NCI-H2171 (cell line): ENCODE measurements around the gene TMED1.
"Not testable (repeated sequence)": the region's sequence is repeated elsewhere in the genome, so short reads cannot be mapped to it uniquely, and the experiment has no call there.

ENCODE experiments used
- DNase-seq: peaks from one replicate; lab custom pipeline; 2025; lab: John Stamatoyannopoulos, UW

TMED1 gene, protein sequence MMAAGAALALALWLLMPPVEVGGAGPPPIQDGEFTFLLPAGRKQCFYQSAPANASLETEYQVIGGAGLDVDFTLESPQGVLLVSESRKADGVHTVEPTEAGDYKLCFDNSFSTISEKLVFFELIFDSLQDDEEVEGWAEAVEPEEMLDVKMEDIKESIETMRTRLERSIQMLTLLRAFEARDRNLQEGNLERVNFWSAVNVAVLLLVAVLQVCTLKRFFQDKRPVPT

GRCh38 chr19:10835754-10836478 lies at the start of gene TMED1:
TSS of gene TMED1 (minus strand) at chr19:10836212. CDS start at chr19:10836191, 21 bp downstream.
- peak; percentile 99 for DNase-seq

DNA sequence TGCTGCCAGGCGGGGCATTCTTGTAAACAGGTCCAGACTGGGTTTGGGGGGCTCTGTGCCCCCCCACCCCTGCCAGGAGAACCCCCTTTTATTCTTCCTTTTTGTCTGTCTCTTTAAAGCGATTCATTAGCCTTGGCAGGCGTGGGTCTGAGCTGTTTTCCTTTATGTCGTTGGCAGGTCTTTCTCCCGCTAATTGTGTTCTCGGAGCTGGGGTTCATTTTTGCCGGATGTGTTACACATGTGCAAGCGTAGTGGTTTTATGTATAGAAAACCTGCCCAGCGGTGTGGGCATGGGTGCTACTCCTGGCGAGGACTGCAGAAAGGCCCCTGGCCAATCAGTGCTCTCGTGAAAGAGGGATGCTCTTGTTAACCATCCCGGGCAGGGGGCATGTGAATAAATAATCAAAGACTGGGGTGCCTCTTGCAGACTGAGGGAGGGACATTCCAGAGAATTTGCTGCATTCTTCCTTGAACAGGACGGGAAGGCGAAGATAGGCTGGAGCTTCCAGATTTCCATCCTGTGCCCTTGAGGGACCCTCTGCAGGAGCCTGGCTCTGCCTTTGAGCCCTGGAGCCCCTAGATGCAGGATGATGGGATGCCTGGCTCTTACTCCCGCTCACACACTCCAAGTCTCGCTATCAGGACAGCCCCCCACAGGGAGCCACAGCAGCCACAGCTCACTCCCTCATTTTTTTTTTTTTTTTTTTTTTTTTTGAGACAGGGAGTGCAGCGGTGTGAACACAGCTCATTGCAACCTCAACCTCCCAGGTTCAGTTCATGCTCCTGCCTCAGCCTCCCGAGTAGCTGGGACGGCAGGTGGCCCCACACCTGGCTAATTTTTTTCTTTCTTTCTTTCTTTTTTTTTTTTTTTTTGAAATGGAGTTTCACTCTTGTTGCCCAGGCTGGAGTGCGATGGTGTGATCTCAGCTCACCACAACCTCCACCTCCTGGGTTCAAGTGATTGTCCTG lies 49.5 kb upstream of the TMED1 start:
- no peak for DNase-seq

GRCh38 chr19:10884274-10884673 lies 48.3 kb upstream of the TMED1 start:
- no peak for DNase-seq

- no peak for DNase-seq
Observed at GRCh38 chr19:10882108-10882457, 46.1 kb upstream of the TMED1 start.

- no peak for DNase-seq
Observed at GRCh38 chr19:10881403-10882107, 45.5 kb upstream of the TMED1 start.

DNA sequence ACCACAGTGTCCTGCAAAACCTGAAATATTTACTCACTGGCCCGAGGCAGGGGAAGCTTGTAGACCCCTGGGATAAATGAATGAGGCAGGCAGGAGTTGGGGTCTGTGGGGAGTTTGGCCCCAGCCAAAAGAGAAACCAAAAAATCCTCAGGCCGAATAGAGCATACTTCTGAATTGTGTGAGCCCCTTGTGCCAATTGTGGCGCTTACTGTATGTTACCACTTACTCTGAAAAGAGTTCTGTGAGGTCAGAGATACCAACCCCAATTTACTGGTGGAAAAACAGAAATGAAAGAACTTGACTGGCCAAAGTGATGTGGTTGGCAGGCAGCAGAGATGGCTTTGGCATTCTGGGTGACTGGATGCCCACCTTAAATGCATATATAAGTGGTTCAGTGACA lies 42.2 kb upstream of the TMED1 start:
- no peak for DNase-seq

DNA sequence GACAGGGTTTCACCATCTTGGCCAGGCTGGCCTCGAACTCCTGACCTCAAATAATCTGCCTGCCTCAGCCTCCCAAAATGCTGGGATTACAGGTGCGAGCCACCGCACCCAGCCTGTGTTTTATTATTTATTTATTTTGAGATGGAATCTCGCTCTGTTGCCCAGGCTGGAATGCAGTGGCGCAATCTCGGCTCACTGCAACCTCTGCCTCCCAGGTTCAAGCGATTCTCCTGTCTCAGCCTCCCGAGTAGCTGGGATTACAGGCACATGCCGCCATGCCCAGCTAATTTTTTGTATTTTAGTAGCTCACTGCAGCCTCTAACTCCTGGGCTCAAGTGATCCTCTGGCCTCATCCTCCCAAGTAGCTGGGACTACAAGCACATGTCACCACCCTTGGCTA lies 41.6 kb upstream of the TMED1 start:
- not testable (repeated sequence) for DNase-seq

DNA sequence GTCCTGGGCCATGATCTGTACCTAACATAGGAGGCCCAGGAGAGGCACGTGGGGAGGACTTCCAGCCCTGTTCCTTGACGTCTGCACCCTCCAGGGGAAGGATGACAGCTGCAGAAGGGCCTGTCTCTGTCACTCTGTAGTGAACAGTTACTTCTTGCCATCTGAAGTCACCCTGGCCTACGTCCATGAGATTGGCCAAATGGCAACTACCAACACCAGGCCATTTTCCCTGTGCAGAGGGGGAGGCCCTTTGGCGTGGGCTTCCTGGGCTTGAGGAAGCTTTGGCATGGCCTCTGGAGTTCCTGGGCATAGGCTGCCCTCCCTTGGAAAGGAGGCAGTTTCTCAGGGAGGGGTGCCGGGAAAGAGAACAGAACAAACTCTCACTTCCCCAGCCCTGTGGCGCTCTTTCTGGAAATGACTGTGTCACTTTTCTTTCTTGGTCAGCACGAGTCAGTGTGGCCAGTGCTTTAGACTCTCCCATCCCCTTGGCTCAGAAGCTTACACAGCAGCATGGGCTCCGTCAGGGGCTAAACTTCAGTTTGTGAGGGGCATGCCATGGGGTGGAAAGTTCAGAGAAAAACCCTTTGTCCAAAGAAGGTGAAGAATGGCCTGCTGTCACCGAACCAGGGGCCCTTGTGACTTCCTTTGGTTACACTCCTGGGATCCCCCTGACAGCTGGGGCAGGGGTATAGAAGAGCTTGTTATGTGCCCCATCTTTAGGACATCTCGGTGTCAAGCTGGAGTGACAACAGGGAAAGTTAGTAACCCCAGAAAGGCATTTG lies 40.6 kb upstream of the TMED1 start:
- no peak for DNase-seq

DNA sequence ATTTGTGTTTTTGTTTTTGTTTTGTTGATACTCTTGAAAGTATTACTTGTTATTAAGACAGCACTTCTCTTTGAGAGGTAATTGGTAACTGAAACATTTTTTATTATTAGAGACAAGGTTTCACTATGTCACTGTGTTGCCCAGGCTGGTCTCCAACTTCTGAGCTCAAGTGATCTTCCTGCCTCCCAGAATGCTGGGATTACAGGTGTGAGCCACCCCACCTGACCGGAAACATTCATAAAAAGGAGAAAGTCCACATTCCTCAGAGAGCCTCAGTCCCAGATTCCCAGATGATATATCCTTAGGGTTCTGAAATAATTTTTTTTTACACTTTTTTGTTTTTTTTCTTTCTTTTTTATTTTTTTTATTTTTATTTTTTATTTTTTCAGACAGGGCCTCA lies 38.0 kb upstream of the TMED1 start:
- no peak for DNase-seq

GRCh38 chr19:10872546-10873107 lies 36.6 kb upstream of the TMED1 start:
- no peak for DNase-seq

GRCh38 chr19:10871711-10872545 lies 35.9 kb upstream of the TMED1 start:
- no peak for DNase-seq

GRCh38 chr19:10870955-10871603 lies 35.1 kb upstream of the TMED1 start, which contains the start of gene CARM1:
TSS of gene CARM1 (plus strand) at chr19:10871553. CDS start at chr19:10871703, 150 bp downstream.
- peak; percentile 96 for DNase-seq

DNA sequence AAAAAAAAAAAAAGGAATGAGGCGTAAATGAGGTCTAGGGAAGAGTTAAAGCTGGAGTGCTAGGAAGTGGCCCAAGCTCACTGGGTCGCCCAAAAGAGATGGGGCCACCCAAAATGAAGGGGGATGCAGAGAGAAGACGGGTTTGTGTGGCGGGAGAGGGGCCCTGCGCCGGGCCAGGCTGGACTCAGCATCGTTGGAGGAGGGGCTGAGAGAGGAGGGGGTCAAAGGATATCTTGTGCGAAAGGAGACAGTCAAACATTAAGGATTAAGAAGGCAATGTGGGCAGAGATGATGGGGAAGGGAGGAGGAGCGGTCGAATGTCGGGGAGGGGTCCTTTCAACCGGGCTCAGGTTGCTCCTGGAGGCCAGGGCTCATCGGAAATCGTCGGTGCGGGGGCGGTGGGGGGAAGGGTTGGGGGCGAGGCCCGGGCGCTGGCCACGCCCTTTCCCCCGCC lies 34.5 kb upstream of the TMED1 start:
- no peak for DNase-seq

- DNase-seq: not testable (repeated sequence)
Observed at GRCh38 chr19:10869872-10870311, 33.9 kb upstream of the TMED1 start.

GRCh38 chr19:10868872-10869547 lies 33.0 kb upstream of the TMED1 start:
- DNase-seq: no peak

DNA sequence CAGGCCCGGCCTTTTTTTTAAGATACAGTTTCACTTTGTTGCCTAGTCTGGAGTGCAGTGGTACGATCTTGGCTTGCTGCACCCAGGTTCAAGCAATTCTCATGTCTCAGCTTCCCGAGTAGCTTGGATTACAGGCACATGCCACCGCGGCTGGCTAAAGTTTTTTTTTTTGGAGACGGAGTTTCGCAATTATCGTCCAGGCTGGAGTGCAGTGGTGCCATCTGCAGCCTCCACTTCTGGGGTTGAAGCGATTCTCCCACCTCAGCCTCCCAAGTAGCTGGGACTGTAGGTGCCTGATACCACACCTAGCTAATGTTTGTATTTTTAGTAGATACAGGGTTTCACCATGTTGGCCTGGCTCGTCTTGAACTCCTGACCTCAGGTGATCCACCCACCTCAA lies 30.5 kb upstream of the TMED1 start:
- no peak for DNase-seq

GRCh38 chr19:10864538-10864899 lies 28.5 kb upstream of the TMED1 start:
- peak; percentile 57 for DNase-seq

- DNase-seq: no peak
Observed at GRCh38 chr19:10863107-10863717, 27.2 kb upstream of the TMED1 start.
